ENCODE measurements around the gene SLC30A7. TPM values are rescaled to one million over a fixed set of nuclear protein-coding genes. Genes with fewer than 3 reads are reported as not detected.
"Not testable (repeated sequence)": the region's sequence is repeated elsewhere in the genome, so short reads cannot be mapped to it uniquely, and the experiment has no call there.

Gene SLC30A7
- 10 to 100 TPM; 38.9 to 42.7 TPM for total RNA-seq

GRCh38 chr1:100895540-100896480, at the start of gene SLC30A7:
SLC30A7 (plus strand) TSS chr1:100896090; CDS start chr1:100896263, 173 bp downstream.
- CTCF ChIA-PET = interaction anchor here (0.6 to 4.2 kb wide), 8 partner anchors 13 to 414 kb away, joined by 3 to 17 read pairs (median 4); no protein-coding TSS in a partner anchor
- H3K4me1 Mint-ChIP-seq = peaks cover 48% of the 10 kb centered on the region
- peaks cover 4% of the 10 kb centered on the region for H3K9me3 Mint-ChIP-seq
- peak within 1 kb of the TSS; percentile 89 for H3K4me3 Mint-ChIP-seq
- H3K36me3 Mint-ChIP-seq (ENCODE audit: low read depth) = peaks cover 34% of the 10 kb centered on the region
- peak within 1 kb of the TSS; percentile 94 for H3K27ac Mint-ChIP-seq
- DNase-seq = peak; percentile 94
- POLR2A ChIA-PET = interaction anchor here (0.7 to 3.3 kb wide), 40 partner anchors 9 to 926 kb away, joined by 3 to 57 read pairs (median 4); partner anchors contain the start of genes CDC14A, DPH5 and S1PR1
- H3K27me3 Mint-ChIP-seq = no peaks in the 10 kb centered on the region

GRCh38 chr1:100847361-100848082, 48.4 kb upstream of the SLC30A7 start:
- ChIA-PET CTCF (no interaction called here), POLR2A (no interaction called here)
- Mint-ChIP-seq H3K27me3 (peaks cover 33% of the 10 kb centered on the region), H3K9me3 (no peaks in the 10 kb centered on the region), H3K27ac (no peak overlapping the region), H3K4me3 (no peak overlapping the region), H3K36me3 (ENCODE audit: low read depth) (no peaks in the 10 kb centered on the region), H3K4me1 (no peaks in the 10 kb centered on the region)
- DNase-seq = no peak

GRCh38 chr1:100851726-100852125, 44.2 kb upstream of the SLC30A7 start:
- Mint-ChIP-seq H3K36me3 (ENCODE audit: low read depth) (no peaks in the 10 kb centered on the region), H3K27ac (no peak overlapping the region), H3K4me3 (no peak overlapping the region), H3K4me1 (no peaks in the 10 kb centered on the region), H3K9me3 (no peaks in the 10 kb centered on the region), H3K27me3 (peaks cover 29% of the 10 kb centered on the region)
- ChIA-PET CTCF (no interaction called here), POLR2A (no interaction called here)
- DNase-seq = no peak

- ChIA-PET POLR2A (no interaction called here), CTCF (interaction anchor here (1.5 kb wide), 1 partner anchor 15 kb away, joined by 4 read pairs; no protein-coding TSS in a partner anchor)
- Mint-ChIP-seq H3K4me3 (no peak overlapping the region), H3K27me3 (peaks cover 27% of the 10 kb centered on the region), H3K36me3 (ENCODE audit: low read depth) (no peaks in the 10 kb centered on the region), H3K4me1 (no peaks in the 10 kb centered on the region), H3K9me3 (no peaks in the 10 kb centered on the region), H3K27ac (no peak overlapping the region)
- DNase-seq = no peak
Measured at GRCh38 chr1:100852976-100853375, 42.9 kb upstream of the SLC30A7 start.

GRCh38 chr1:100855116-100855515, 40.8 kb upstream of the SLC30A7 start:
- H3K9me3 Mint-ChIP-seq; H3K4me1 Mint-ChIP-seq; H3K27ac Mint-ChIP-seq; DNase-seq; POLR2A ChIA-PET; H3K36me3 Mint-ChIP-seq (ENCODE audit: low read depth); H3K4me3 Mint-ChIP-seq: not testable (repeated sequence)
- CTCF ChIA-PET = interaction anchor here (1.3 kb wide), 1 partner anchor 13 kb away, joined by 6 read pairs; no protein-coding TSS in a partner anchor
- peaks cover 17% of the 10 kb centered on the region for H3K27me3 Mint-ChIP-seq

- ChIA-PET POLR2A (no interaction called here), CTCF (no interaction called here)
- H3K9me3 Mint-ChIP-seq = no peaks in the 10 kb centered on the region
- H3K4me1 Mint-ChIP-seq = no peaks in the 10 kb centered on the region
- no peak overlapping the region for H3K4me3 Mint-ChIP-seq
- no peaks in the 10 kb centered on the region for H3K36me3 Mint-ChIP-seq (ENCODE audit: low read depth)
- H3K27ac Mint-ChIP-seq = no peak overlapping the region
- peaks cover 5% of the 10 kb centered on the region for H3K27me3 Mint-ChIP-seq
- no peak for DNase-seq
Measured at GRCh38 chr1:100860397-100860991, 35.4 kb upstream of the SLC30A7 start.

GRCh38 chr1:100861379-100861778, 34.5 kb upstream of the SLC30A7 start:
- no peak overlapping the region for H3K4me3 Mint-ChIP-seq
- CTCF ChIA-PET = no interaction called here
- no peaks in the 10 kb centered on the region for H3K36me3 Mint-ChIP-seq (ENCODE audit: low read depth)
- H3K4me1 Mint-ChIP-seq = no peaks in the 10 kb centered on the region
- no peaks in the 10 kb centered on the region for H3K9me3 Mint-ChIP-seq
- POLR2A ChIA-PET = no interaction called here
- no peak for DNase-seq
- no peak overlapping the region for H3K27ac Mint-ChIP-seq
- H3K27me3 Mint-ChIP-seq = peaks cover 3% of the 10 kb centered on the region

- no peak overlapping the region for H3K4me3 Mint-ChIP-seq
- ChIA-PET POLR2A (no interaction called here), CTCF (interaction anchor here (1.1 to 1.4 kb wide), 2 partner anchors 24 to 27 kb away, joined by 3 read pairs; no protein-coding TSS in a partner anchor)
- no peak for DNase-seq
- H3K27ac Mint-ChIP-seq = no peak overlapping the region
- no peaks in the 10 kb centered on the region for H3K9me3 Mint-ChIP-seq
- no peaks in the 10 kb centered on the region for H3K36me3 Mint-ChIP-seq (ENCODE audit: low read depth)
- H3K27me3 Mint-ChIP-seq = peaks cover 3% of the 10 kb centered on the region
- no peaks in the 10 kb centered on the region for H3K4me1 Mint-ChIP-seq
Measured at GRCh38 chr1:100862591-100862990, 33.3 kb upstream of the SLC30A7 start.

- no peak overlapping the region for H3K27ac Mint-ChIP-seq
- H3K4me3 Mint-ChIP-seq = no peak overlapping the region
- H3K27me3 Mint-ChIP-seq = no peaks in the 10 kb centered on the region
Measured at GRCh38 chr1:100866041-100866900, 29.6 kb upstream of the SLC30A7 start.

GRCh38 chr1:100866901-100867206, 29.0 kb upstream of the SLC30A7 start:
- Mint-ChIP-seq H3K27ac (no peak overlapping the region), H3K9me3 (no peaks in the 10 kb centered on the region), H3K4me3 (no peak overlapping the region), H3K4me1 (peaks cover 3% of the 10 kb centered on the region), H3K27me3 (no peaks in the 10 kb centered on the region), H3K36me3 (ENCODE audit: low read depth) (no peaks in the 10 kb centered on the region)
- POLR2A ChIA-PET = no interaction called here
- CTCF ChIA-PET = interaction anchor here (0.6 to 3.7 kb wide), 2 partner anchors 402 to 584 kb away, joined by 3 to 29 read pairs; no protein-coding TSS in a partner anchor
- DNase-seq = no peak

More at GRCh38 chr1:100866041-100866900, 29.6 kb upstream of the SLC30A7 start:
- Mint-ChIP-seq H3K4me1 (peaks cover 3% of the 10 kb centered on the region), H3K9me3 (no peaks in the 10 kb centered on the region), H3K36me3 (ENCODE audit: low read depth) (no peaks in the 10 kb centered on the region)
- no peak for DNase-seq
- ChIA-PET CTCF (interaction anchor here (0.6 to 3.7 kb wide), 2 partner anchors 402 to 584 kb away, joined by 3 to 29 read pairs; no protein-coding TSS in a partner anchor), POLR2A (no interaction called here)

GRCh38 chr1:100868364-100868995, 27.4 kb upstream of the SLC30A7 start:
- Mint-ChIP-seq H3K36me3 (ENCODE audit: low read depth) (no peaks in the 10 kb centered on the region), H3K9me3 (no peaks in the 10 kb centered on the region), H3K27ac (no peak overlapping the region), H3K4me1 (peaks cover 3% of the 10 kb centered on the region), H3K4me3 (no peak overlapping the region), H3K27me3 (no peaks in the 10 kb centered on the region)
- ChIA-PET CTCF (interaction anchor here (0.7 to 3.7 kb wide), 24 partner anchors 10 to 1057 kb away, joined by 3 to 29 read pairs (median 4); partner anchors contain the start of gene GPR88), POLR2A (interaction anchor here (0.8 kb wide), 1 partner anchor 27 kb away, joined by 3 read pairs; the partner anchor contains the start of gene SLC30A7)
- no peak for DNase-seq

GRCh38 chr1:100869996-100870395, 25.9 kb upstream of the SLC30A7 start:
- Mint-ChIP-seq H3K27ac (no peak overlapping the region), H3K9me3 (no peaks in the 10 kb centered on the region), H3K36me3 (ENCODE audit: low read depth) (no peaks in the 10 kb centered on the region), H3K4me1 (peaks cover 3% of the 10 kb centered on the region), H3K4me3 (no peak overlapping the region), H3K27me3 (no peaks in the 10 kb centered on the region)
- DNase-seq = no peak
- ChIA-PET CTCF (interaction anchor here (1.3 to 2.8 kb wide), 2 partner anchors 11 to 407 kb away, joined by 4 to 8 read pairs; no protein-coding TSS in a partner anchor), POLR2A (interaction anchor here (1.0 kb wide), 1 partner anchor 411 kb away, joined by 3 read pairs; no protein-coding TSS in a partner anchor)

Data from activated CD4-positive, alpha-beta memory T cell treated with anti-CD3 and anti-CD28 coated beads, Interleukin-2, amount 10 ng/mL, durations not matched to agents 7 days and 5 days (primary cell).